K562 (cell line): Measurements from ENCODE around the gene NKAIN1. TPM values are rescaled to one million over a fixed set of nuclear protein-coding genes. Genes with fewer than 3 reads are reported as not detected.
"Not testable (repeated sequence)": the region's sequence is repeated elsewhere in the genome, so short reads cannot be mapped to it uniquely, and the experiment has no call there.

ENCODE experiments used
- ATAC-seq: fragments of 200-7000 bp; cut with Tn5 transposase; 3 replicates; pipeline ENCODE4 v1.9.1; 2020; ENCODE audit warnings: moderate library complexity
- BruUV-seq: library from RNA; stranded (reverse); fragments of 400-500 nt; replicated peaks from 2 replicates; lab custom pipeline; 2021; lab: Mats Ljungman, UMichigan
- CTCF ChIA-PET: fragments of 300-600 bp; formaldehyde crosslinking; extraction: SDS; loops from one replicate; lab custom pipeline; 2021; ENCODE audit warnings: low intra/inter-chr PET ratio; lab: Yijun Ruan, JAX
- POLR2A ChIA-PET: fragments of 300-600, 350-650 bp; sonication (Branson Sonifier 250); formaldehyde crosslinking; extraction: SDS; loops from one replicate; lab custom pipeline; 2021; ENCODE audit warnings: antibody characterized with exemption, inconsistent platforms; lab: Yijun Ruan, JAX
- DNase-seq, 4 experiments: peaks; one replicate each; pipeline versions ENCODE4 v3.0.0 to v3.0.0-alpha.2; 2011 to 2018; ENCODE audit warnings: low spot score in 3 of 4, mixed read lengths in 3 of 4; ENCODE audit errors: extremely low read depth in 1 of 4
- FAIRE-seq: peaks from 2 replicates; lab custom pipeline; 2011; peaks lifted over from hg19 to GRCh38; lab: Jason Lieb, UNC
- H2AFZ ChIP-seq: 2 replicates; pipeline ENCODE4 v1.6.0; 2011; ENCODE audit warnings: low read depth, low read length, control low read depth, inconsistent platforms
- H3K27ac ChIP-seq: fragments of 200-600 bp; 3 replicates; pipeline ENCODE4 v1.8.0; 2011; ENCODE audit warnings: low read depth, mild to moderate bottlenecking, control low read depth, inconsistent platforms, low read length, moderate library complexity, mixed read lengths; ENCODE audit errors: extremely low read depth
- H3K27me3 ChIP-seq, 2 experiments: fragments of 300-600 bp in 1 of 2; 2 replicates in 1 of 2; 3 replicates in 1 of 2; pipeline versions ENCODE4 v1.6.0 to v1.8.0; 2011; ENCODE audit warnings: inconsistent platforms in 2 of 2, low read length in 2 of 2, mild to moderate bottlenecking in 1 of 2, mixed read lengths in 1 of 2, moderate library complexity in 1 of 2; ENCODE audit not compliant: control insufficient read depth in 2 of 2, insufficient read depth in 2 of 2
- H3K36me3 ChIP-seq: fragments of 300-600 bp; 3 replicates; pipeline ENCODE4 v1.8.0; 2011; ENCODE audit warnings: mild to moderate bottlenecking, low read length, inconsistent platforms; ENCODE audit not compliant: control insufficient read depth, insufficient read depth
- H3K4me1 ChIP-seq, 2 experiments: fragments of 200-600 bp in 1 of 2; replicated peaks in 1 of 2; 2 replicates in 1 of 2; 3 replicates in 1 of 2; pipeline versions ENCODE4 v1.5.1 to v1.8.0; 2011; ENCODE audit warnings: inconsistent platforms in 2 of 2, low read length in 2 of 2, mild to moderate bottlenecking in 1 of 2, mixed read lengths in 1 of 2, moderate library complexity in 1 of 2; ENCODE audit not compliant: control insufficient read depth in 2 of 2, insufficient read depth in 2 of 2
- H3K4me2 ChIP-seq: 2 replicates; pipeline ENCODE4 v1.6.1; 2011; ENCODE audit warnings: low read length, control low read depth, inconsistent platforms, mixed read lengths; ENCODE audit not compliant: insufficient read depth
- H3K4me3 ChIP-seq: fragments of 200-600 bp; sonication (generic), shearing (Covaris generic); 2 replicates; pipeline ENCODE4 v1.5.1; 2016; ENCODE audit warnings: control low read depth, inconsistent platforms
- H3K79me2 ChIP-seq: fragments of 200-600 bp; 3 replicates; pipeline ENCODE4 v1.8.0; 2011; ENCODE audit warnings: low read length, inconsistent platforms; ENCODE audit not compliant: control insufficient read depth, insufficient read depth
- H3K9ac ChIP-seq, 2 experiments: 2 replicates each; pipeline versions ENCODE4 v1.6.0 to v1.6.1; 2011; ENCODE audit warnings: low read depth in 2 of 2, low read length in 2 of 2, control low read depth in 1 of 2, inconsistent platforms in 1 of 2, mild to moderate bottlenecking in 1 of 2, mixed read lengths in 1 of 2; ENCODE audit not compliant: insufficient read depth in 1 of 2
- H3K9me1 ChIP-seq: one replicate; pipeline ENCODE4 v1.6.0; 2011; ENCODE audit warnings: inconsistent platforms, mild to moderate bottlenecking, low read length, moderate library complexity; ENCODE audit not compliant: control insufficient read depth, insufficient read depth
- H3K9me3 ChIP-seq: replicated peaks from 2 replicates; pipeline ENCODE4 v1.5.1; 2011; ENCODE audit warnings: low read depth, low read length, inconsistent platforms; ENCODE audit not compliant: control insufficient read depth, insufficient read depth
- H4K20me1 ChIP-seq: replicated peaks from 2 replicates; pipeline ENCODE4 v1.6.1; 2011; ENCODE audit warnings: low read length, inconsistent platforms, mixed read lengths; ENCODE audit not compliant: control insufficient read depth, insufficient read depth
- MXD1 ChIP-seq: fragments of 250-450 bp; sonication (Bioruptor Pico); IDR thresholded peaks from 2 replicates; pipeline ENCODE4 v1.8.0; 2021; ENCODE audit warnings: borderline replicate concordance, mild to moderate bottlenecking, moderate library complexity; ENCODE audit not compliant: poor library complexity, severe bottlenecking
- POLR3A ChIP-seq: IDR thresholded peaks from 2 replicates; pipeline ENCODE4 v1.6.1; 2011; ENCODE audit warnings: borderline replicate concordance, mild to moderate bottlenecking, moderate library complexity; ENCODE audit not compliant: insufficient read length, insufficient read depth; ENCODE audit errors: extremely low read depth
- POLR3G ChIP-seq: IDR thresholded peaks from 2 replicates; pipeline ENCODE4 v1.6.1; 2011; ENCODE audit not compliant: insufficient read length, insufficient replicate concordance; ENCODE audit errors: extremely low read depth
- U2AF1 ChIP-seq: fragments of 200-400 bp; formaldehyde crosslinking; optimal IDR thresholded peaks from 2 replicates; pipeline ENCODE3; 2017; ENCODE audit warnings: mild to moderate bottlenecking, low read depth, low read length, moderate library complexity
- WGBS: fragments of 100-300 bp; shearing (Covaris generic); methylation state at CpG from one replicate; pipeline ENCODE4 v1.1.6; 2016; ENCODE audit warnings: low coverage, mixed read lengths; ENCODE audit not compliant: insufficient coverage; ENCODE audit errors: missing lambda C conversion rate; 5-methylcytosine and 5-hydroxymethylcytosine counted together
- in situ Hi-C: fragments of 300-500 bp; cut with MboI; formaldehyde crosslinking; loops from 4 replicates; pipeline ENCODE4 v1.15.0; 2018; ENCODE audit warnings: inconsistent platforms, mixed read lengths
- intact Hi-C: fragments of 100-400 bp; cut with micrococcal nuclease; formaldehyde crosslinking; loops from 2 replicates; pipeline ENCODE4 v1.14.2; 2022
- polyA plus RNA-seq, 8 experiments: library from polyadenylated mRNA; depleted of rRNA in 4 of 8; stranded (reverse) in 5 of 8; unstranded in 3 of 8; fragments of >200 nt; fragmentation: Nextera tagmentation in 2 of 8; fragmentation: Illumina TruSeq in 1 of 8; extraction: Ambion mirVana in 2 of 8; extraction: Trizol in 1 of 8; gene quantifications; 2 replicates each; pipeline versions ENCODE4 v1.2.1 to v1.2.3, GENCODE V29; 2011 to 2014; ENCODE audit warnings: inconsistent platforms in 1 of 8, missing spikeins in 1 of 8
- total RNA-seq, 7 experiments: library from RNA; depleted of rRNA in 6 of 7; stranded (reverse); fragments of >200 nt in 6 of 7; fragmentation: Illumina TruSeq in 2 of 7; extraction: Trizol in 2 of 7; gene quantifications; 2 replicates each; pipeline versions ENCODE4 v1.2.1 to v1.2.3, GENCODE V29; 2011 to 2021; ENCODE audit warnings: low replicate concordance in 1 of 7

Gene NKAIN1
- total and polyA plus RNA-seq, 9 of the 15 experiments (the other 6 are each of a cell fraction or from before 2014, with no cell fraction given), result 0.03 to 0.22 (median 0.04) TPM; not detected in 3

GRCh38 chr1:31263408-31263807, 23.7 kb upstream of the NKAIN1 start:
- TF ChIP-seq POLR3A (no peak), U2AF1 (no peak), MXD1 (no peak), POLR3G (no peak)
- TF ChIP-seq, all 486 proteins: peak for 0
- in situ Hi-C loops, result no loop called here
- Histone ChIP-seq H2AFZ (no peak overlapping the region), H4K20me1 (peaks cover 2% of the 10 kb centered on the region; the same call in 1 of the 2 replicates), H3K27me3 (no peaks in the 10 kb centered on the region), H3K36me3 (peaks cover 92% of the 10 kb centered on the region), H3K9ac (no peak overlapping the region), H3K4me2 (no peak overlapping the region), H3K9me3 (no peaks in the 10 kb centered on the region), H3K4me3 (no peak overlapping the region), H3K27ac (no peak overlapping the region), H3K9me1 (no peaks in the 10 kb centered on the region), H3K79me2 (no peaks in the 10 kb centered on the region), H3K4me1 (no peaks in the 10 kb centered on the region)
- intact Hi-C loops, result no loop called here
- 96% methylated on average over 3 of the region's 3 CpGs for WGBS
- no peak for FAIRE-seq
- CTCF ChIA-PET, result no interaction called here
- ATAC-seq, result no peak
- BruUV-seq, result no TSS peak
- no peak for DNase-seq
- POLR2A ChIA-PET, result interaction anchor here (0.6 to 2.6 kb wide), 5 partner anchors 8 to 1388 kb away, joined by 3 to 6 read pairs (median 3); partner anchors contain the start of gene RBBP4

DNA sequence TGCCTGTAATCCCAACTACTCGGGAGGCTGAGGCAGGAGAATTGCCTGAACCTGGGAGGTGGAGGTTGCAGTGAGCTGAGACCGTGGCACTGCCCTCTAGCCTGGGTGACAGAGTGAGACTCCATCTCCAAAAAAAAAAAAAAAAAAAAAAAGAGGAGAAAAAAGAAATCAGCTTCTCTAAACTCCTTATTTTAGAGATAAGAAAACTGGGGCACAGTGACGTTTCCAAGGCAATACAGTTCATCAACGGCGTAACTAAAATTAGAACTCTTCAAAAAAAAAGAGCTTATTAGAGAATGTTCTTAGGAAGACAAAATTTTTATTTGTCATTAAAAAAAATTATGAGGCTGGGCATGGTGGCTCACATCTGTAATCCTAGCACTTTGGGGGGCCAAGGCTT, 22.7 kb upstream of the NKAIN1 start:
- in situ Hi-C loops, intact Hi-C loops, H3K27me3 ChIP-seq, H3K9me1 ChIP-seq, H3K4me2 ChIP-seq, BruUV-seq, DNase-seq, ATAC-seq, H3K4me3 ChIP-seq, H4K20me1 ChIP-seq, H2AFZ ChIP-seq, CTCF ChIA-PET, H3K27ac ChIP-seq, H3K79me2 ChIP-seq, H3K4me1 ChIP-seq, FAIRE-seq, H3K9ac ChIP-seq, H3K9me3 ChIP-seq: not testable (repeated sequence)
- POLR2A ChIA-PET, result interaction anchor here (0.7 to 1.3 kb wide), 3 partner anchors 14 to 1071 kb away, joined by 3 to 4 read pairs (median 3); partner anchors contain the start of genes SNRNP40 and ZCCHC17
- 96% methylated on average over 5 of the region's 5 CpGs for WGBS
- peaks cover 92% of the 10 kb centered on the region for H3K36me3 ChIP-seq
